RWPE2 (cell line): ENCODE results near the gene ADAP1.

ENCODE experiments used
- ATAC-seq: fragments of 200-7000 bp; cut with Tn5 transposase; 3 replicates; pipeline ENCODE4 v1.9.1; 2021; ENCODE audit warnings: low read depth
- DNase-seq: peaks from one replicate; pipeline ENCODE4 v3.0.0-alpha.2; 2020; ENCODE audit warnings: low spot score
- H3K27ac ChIP-seq: fragments of 450-650 bp; 2 replicates; pipeline ENCODE4 v1.5.1; 2017; ENCODE audit warnings: mild to moderate bottlenecking; ENCODE audit not compliant: poor library complexity, severe bottlenecking
- H3K27me3 ChIP-seq: fragments of 250-450 bp; sonication (Bioruptor Pico); 2 replicates; pipeline ENCODE4 v1.5.1; 2021; ENCODE audit warnings: mild to moderate bottlenecking, moderate library complexity; ENCODE audit not compliant: insufficient read depth, poor library complexity, severe bottlenecking
- H3K36me3 ChIP-seq: fragments of 250-450 bp; sonication (Bioruptor Pico); 2 replicates; pipeline ENCODE4 v1.5.1; 2020; ENCODE audit warnings: low read depth, mild to moderate bottlenecking, moderate library complexity
- H3K4me1 ChIP-seq: fragments of 250-450 bp; sonication (Bioruptor Pico); 2 replicates; pipeline ENCODE4 v1.5.1; 2021; ENCODE audit warnings: mild to moderate bottlenecking, moderate library complexity; ENCODE audit not compliant: insufficient read depth, poor library complexity, severe bottlenecking
- H3K4me3 ChIP-seq: fragments of 250-450 bp; sonication (Bioruptor Pico); 2 replicates; pipeline ENCODE4 v1.5.1; 2021; ENCODE audit warnings: mild to moderate bottlenecking, moderate library complexity; ENCODE audit not compliant: severe bottlenecking
- H3K9me3 ChIP-seq: fragments of 250-450 bp; sonication (Bioruptor Pico); 2 replicates; pipeline ENCODE4 v1.5.1; 2021; ENCODE audit warnings: mild to moderate bottlenecking, moderate library complexity; ENCODE audit not compliant: severe bottlenecking
- CTCF ChIP-seq: fragments of 450-650 bp; IDR thresholded peaks from one replicate; pipeline ENCODE4 v1.5.1; 2017; ENCODE audit warnings: mild to moderate bottlenecking, moderate library complexity; ENCODE audit not compliant: poor library complexity, severe bottlenecking

ADAP1 gene

GRCh38 chr7:957418-958220, 3.1 kb upstream of the ADAP1 start:
- H3K36me3 ChIP-seq: no peaks in the 10 kb centered on the region
- H3K27ac ChIP-seq: no peak overlapping the region
- TF ChIP-seq CTCF: no peak
- peak; percentile 58 for DNase-seq
- no peak for ATAC-seq
- H3K27me3 ChIP-seq: no peaks in the 10 kb centered on the region
- no peaks in the 10 kb centered on the region for H3K9me3 ChIP-seq
- H3K4me3 ChIP-seq: no peak overlapping the region
- H3K4me1 ChIP-seq: no peaks in the 10 kb centered on the region

- ATAC-seq: no peak
- no peak for TF ChIP-seq CTCF
- no peaks in the 10 kb centered on the region for H3K36me3 ChIP-seq
- no peaks in the 10 kb centered on the region for H3K9me3 ChIP-seq
- H3K27me3 ChIP-seq: no peaks in the 10 kb centered on the region
- no peak overlapping the region for H3K4me3 ChIP-seq
- no peaks in the 10 kb centered on the region for H3K4me1 ChIP-seq
- peak; percentile 44 for DNase-seq
- H3K27ac ChIP-seq: no peak overlapping the region
Observed at GRCh38 chr7:956031-956430, 1.6 kb upstream of the ADAP1 start.

- no peaks in the 10 kb centered on the region for H3K27me3 ChIP-seq
- peak overlapping the region; percentile 98 for H3K4me3 ChIP-seq
- H3K36me3 ChIP-seq: no peaks in the 10 kb centered on the region
- ATAC-seq (peak; percentile 82), DNase-seq (peak; percentile 77)
- peaks cover 10% of the 10 kb centered on the region for H3K4me1 ChIP-seq
- TF ChIP-seq CTCF: no peak
- H3K9me3 ChIP-seq: no peaks in the 10 kb centered on the region
- peak overlapping the region; percentile 65 for H3K27ac ChIP-seq
Observed at GRCh38 chr7:953547-954327, 743 bp downstream of the ADAP1 start.

GRCh38 chr7:952548-953441, 1.7 kb downstream of the ADAP1 start:
- H3K4me3 ChIP-seq: peak overlapping the region; percentile 98
- no peaks in the 10 kb centered on the region for H3K27me3 ChIP-seq
- H3K27ac ChIP-seq: peak overlapping the region; percentile 65
- no peaks in the 10 kb centered on the region for H3K9me3 ChIP-seq
- peak; percentile 51 for DNase-seq
- ATAC-seq: 0 out of 3 replicates have a peak, but pooled peaks have one; percentile 1
- peaks cover 10% of the 10 kb centered on the region for H3K4me1 ChIP-seq
- no peak for TF ChIP-seq CTCF
- H3K36me3 ChIP-seq: no peaks in the 10 kb centered on the region
